GM23338 (cell line): ENCODE data around the gene C2orf92. TPM values are rescaled to one million over a fixed set of nuclear protein-coding genes. Genes with fewer than 3 reads are reported as not detected.

Source experiments
- ATAC-seq: fragments of 200-7000 bp; cut with Tn5 transposase; 3 replicates; pipeline ENCODE4 v1.9.1; 2020
- DNase-seq: peaks from one replicate; pipeline ENCODE4 v3.0.0-alpha.2; 2015; ENCODE audit warnings: low spot score
- H2AFZ ChIP-seq: fragments of 200-600 bp; sonication (generic); 2 replicates; pipeline ENCODE4 v1.8.0; 2016; ENCODE audit warnings: antibody characterized with exemption, mild to moderate bottlenecking, moderate library complexity
- H3F3A ChIP-seq: fragments of 200-600 bp; sonication (generic); replicated peaks from 2 replicates; pipeline ENCODE4 v1.8.0; 2017; ENCODE audit warnings: antibody characterized with exemption, mixed run types, low read depth
- H3K27ac ChIP-seq: fragments of 200-600 bp; sonication (generic); 2 replicates; pipeline ENCODE4 v1.6.1; 2016; ENCODE audit warnings: low read depth
- H3K27me3 ChIP-seq: fragments of 200-600 bp; sonication (generic); 2 replicates; pipeline ENCODE4 v1.8.0; 2016; ENCODE audit warnings: mild to moderate bottlenecking, mixed run types, moderate library complexity; ENCODE audit not compliant: insufficient read depth
- H3K36me3 ChIP-seq: fragments of 200-600 bp; sonication (generic); 2 replicates; pipeline ENCODE4 v1.8.0; 2016; ENCODE audit warnings: mild to moderate bottlenecking; ENCODE audit not compliant: insufficient read depth
- H3K4me1 ChIP-seq: fragments of 200-600 bp; sonication (generic); 2 replicates; pipeline ENCODE4 v1.8.0; 2016; ENCODE audit warnings: mild to moderate bottlenecking, moderate library complexity; ENCODE audit not compliant: insufficient read depth
- H3K4me2 ChIP-seq: fragments of 200-600 bp; sonication (generic); 2 replicates; pipeline ENCODE4 v1.7.1; 2017; ENCODE audit warnings: mixed run types
- H3K4me3 ChIP-seq: fragments of 200-600 bp; sonication (generic); 2 replicates; pipeline ENCODE4 v1.6.1; 2016; ENCODE audit warnings: mixed run types
- H3K79me2 ChIP-seq: fragments of 200-600 bp; sonication (generic); replicated peaks from 2 replicates; pipeline ENCODE4 v1.8.0; 2017; ENCODE audit warnings: mild to moderate bottlenecking; ENCODE audit not compliant: insufficient read depth
- H3K9me2 ChIP-seq: fragments of 200-600 bp; sonication (generic); 2 replicates; pipeline ENCODE4 v1.8.0; 2017; ENCODE audit not compliant: insufficient read depth
- H4K20me1 ChIP-seq: fragments of 200-600 bp; sonication (generic); replicated peaks from 2 replicates; pipeline ENCODE4 v1.8.0; 2017; ENCODE audit warnings: mild to moderate bottlenecking; ENCODE audit not compliant: insufficient read depth
- H3K27ac Mint-ChIP-seq: 2 replicates; pipeline ENCODE4 v1.8.0; 2020; ENCODE audit warnings: inconsistent platforms, mild to moderate bottlenecking, moderate library complexity, mixed read lengths
- H3K27me3 Mint-ChIP-seq: 3 replicates; pipeline ENCODE4 v1.8.0; 2022; ENCODE audit warnings: low read depth, mild to moderate bottlenecking, moderate library complexity, mixed read lengths, inconsistent platforms; ENCODE audit not compliant: insufficient read depth, poor library complexity
- H3K36me3 Mint-ChIP-seq: 3 replicates; pipeline ENCODE4 v1.8.0; 2021; ENCODE audit warnings: low read depth, mild to moderate bottlenecking, inconsistent platforms, moderate library complexity, mixed read lengths
- H3K4me1 Mint-ChIP-seq: 3 replicates; pipeline ENCODE4 v1.8.0; 2020; ENCODE audit warnings: mild to moderate bottlenecking, inconsistent platforms, mixed read lengths
- H3K4me3 Mint-ChIP-seq: 3 replicates; pipeline ENCODE4 v1.8.0; 2021; ENCODE audit warnings: moderate library complexity, mild to moderate bottlenecking, inconsistent platforms, mixed read lengths
- H3K9me3 Mint-ChIP-seq: 3 replicates; pipeline ENCODE4 v1.8.0; 2020; ENCODE audit warnings: moderate library complexity, mild to moderate bottlenecking, inconsistent platforms, mixed read lengths
- CREB1 ChIP-seq: fragments of 250-450 bp; sonication (Bioruptor Pico); IDR thresholded peaks from 2 replicates; pipeline ENCODE4 v1.5.0; 2020; ENCODE audit warnings: low read depth, mild to moderate bottlenecking, moderate library complexity
- CTCF ChIP-seq, 2 experiments: fragments of 200-600 bp in 1 of 2; sonication (generic) in 1 of 2; conservative IDR thresholded peaks; 2 replicates each; pipeline versions ENCODE4 v1.5.1 to v1.6.1; 2016 to 2017; ENCODE audit warnings: antibody characterized with exemption in 2 of 2, low read depth in 2 of 2, mild to moderate bottlenecking in 2 of 2, moderate library complexity in 1 of 2
- ETS1 ChIP-seq: IDR thresholded peaks from 2 replicates; pipeline ENCODE4 v1.6.1; 2016; ENCODE audit warnings: antibody characterized with exemption
- EZH2 ChIP-seq: fragments of 200-600 bp; sonication (generic); IDR thresholded peaks from one replicate; pipeline ENCODE4 v1.8.0; 2017; ENCODE audit warnings: antibody characterized with exemption, mild to moderate bottlenecking, low read depth; ENCODE audit not compliant: unreplicated experiment
- EZH2phosphoT487 ChIP-seq: fragments of 200-600 bp; sonication (generic); IDR thresholded peaks from one replicate; pipeline ENCODE4 v1.8.1; 2018; ENCODE audit warnings: antibody characterized with exemption; ENCODE audit not compliant: unreplicated experiment
- JUNB ChIP-seq: IDR thresholded peaks from one replicate; pipeline ENCODE4 v1.6.1; 2016; ENCODE audit warnings: antibody characterized with exemption; ENCODE audit not compliant: unreplicated experiment
- NANOG ChIP-seq: IDR thresholded peaks from 2 replicates; pipeline ENCODE4 v1.6.1; 2016; ENCODE audit warnings: antibody characterized with exemption, borderline replicate concordance
- POLR2AphosphoS5 ChIP-seq: IDR thresholded peaks from 2 replicates; pipeline ENCODE4 v1.6.1; 2016; ENCODE audit warnings: antibody characterized with exemption, low read depth
- STAT1 ChIP-seq: IDR thresholded peaks from one replicate; pipeline ENCODE4 v1.6.1; 2016; ENCODE audit warnings: antibody characterized with exemption; ENCODE audit not compliant: unreplicated experiment
- ZNF114 ChIP-seq: fragments of 250-450 bp; sonication (Bioruptor Pico); IDR thresholded peaks from 2 replicates; pipeline ENCODE4 v1.5.0; 2020; ENCODE audit warnings: mild to moderate bottlenecking, moderate library complexity
- ZNF331 ChIP-seq: fragments of 250-450 bp; sonication (Bioruptor Pico); IDR thresholded peaks from 2 replicates; pipeline ENCODE4 v1.5.0; 2020; ENCODE audit warnings: low read depth, mild to moderate bottlenecking, moderate library complexity
- ZNF462 ChIP-seq: fragments of 250-450 bp; sonication (Bioruptor Pico); IDR thresholded peaks from 2 replicates; pipeline ENCODE4 v1.5.0; 2020; ENCODE audit warnings: mild to moderate bottlenecking, moderate library complexity
- polyA plus RNA-seq: library from polyadenylated mRNA; unstranded; fragments of >200 nt; fragmentation: Nextera tagmentation; extraction: Ambion mirVana; gene quantifications from 2 replicates; pipeline ENCODE4 v1.2.1, GENCODE V29; 2016
- total RNA-seq: library from RNA; depleted of rRNA; stranded (reverse); fragments of >200 nt; shearing (Covaris generic); gene quantifications from 2 replicates; pipeline ENCODE4 v1.2.3, GENCODE V29; 2014

Gene C2orf92
- total and polyA plus RNA-seq, 2 experiments from 2014 or later = 1.7 to 2.6 TPM

- no peak for TF ChIP-seq CTCF (conservative IDR thresholded peaks at IDR 0.05; ENCODE audit: low read depth in 2 of 2)
- no peak for TF ChIP-seq JUNB
Measured at GRCh38 chr2:97670471-97670870, 958 bp downstream of the C2orf92 start (continued).

GRCh38 chr2:97671526-97671925 lies 2.0 kb downstream of the C2orf92 start:
- no peak for TF ChIP-seq JUNB
- no peak for TF ChIP-seq ZNF331
- no peak for TF ChIP-seq STAT1
- TF ChIP-seq NANOG = no peak
- no peak for TF ChIP-seq CREB1
- no peak for TF ChIP-seq POLR2AphosphoS5
- TF ChIP-seq EZH2 = no peak
- TF ChIP-seq ZNF462 (CRISPR knock-in tag) = no peak
- TF ChIP-seq ETS1 = no peak
- TF ChIP-seq ZNF114 (CRISPR knock-in tag) = no peak
- no peak for TF ChIP-seq CTCF (conservative IDR thresholded peaks at IDR 0.05; ENCODE audit: low read depth in 2 of 2)
- TF ChIP-seq EZH2phosphoT487 = no peak
- Histone ChIP-seq H4K20me1 (no peaks in the 10 kb centered on the region), H3K27me3 (no peaks in the 10 kb centered on the region), H3K4me1 (peaks cover 7% of the 10 kb centered on the region; the same call in 1 of the 2 replicates), H3K79me2 (no peaks in the 10 kb centered on the region), H3F3A (no peaks in the 10 kb centered on the region), H3K36me3 (no peaks in the 10 kb centered on the region), H3K4me2 (no peak overlapping the region), H3K4me3 (no peak overlapping the region), H2AFZ (no peak overlapping the region), H3K27ac (no peak overlapping the region), H3K9me2 (no peaks in the 10 kb centered on the region)
- no peak for ATAC-seq
- no peak overlapping the region for H3K27ac Mint-ChIP-seq
- H3K36me3 Mint-ChIP-seq = no peaks in the 10 kb centered on the region; the same call in 2 of the 3 replicates
- DNase-seq = no peak
- H3K27me3 Mint-ChIP-seq = peaks cover 9% of the 10 kb centered on the region
- H3K4me3 Mint-ChIP-seq = no peak overlapping the region
- no peaks in the 10 kb centered on the region for H3K9me3 Mint-ChIP-seq
- H3K4me1 Mint-ChIP-seq = peaks cover 9% of the 10 kb centered on the region; the same call in 2 of the 3 replicates
